Measurements from ENCODE around the gene RHOT1.
"Not testable (repeated sequence)": the region's sequence is repeated elsewhere in the genome, so short reads cannot be mapped to it uniquely, and the experiment has no call there.

- not testable (repeated sequence) for TF ChIP-seq ARNTL (CRISPR knock-in tag; IDR thresholded peaks at IDR 0.05; ENCODE audit: borderline replicate concordance, low read depth); ZNF70 (CRISPR knock-in tag; IDR thresholded peaks at IDR 0.05); ESRRG (CRISPR knock-in tag; IDR thresholded peaks at IDR 0.05); ZFP30 (CRISPR knock-in tag; IDR thresholded peaks at IDR 0.05); TSHZ2 (CRISPR knock-in tag; IDR thresholded peaks at IDR 0.05); PATZ1 (CRISPR knock-in tag; IDR thresholded peaks at IDR 0.05; ENCODE audit: borderline replicate concordance)
Observed at GRCh38 chr17:32135497-32136117, 6.7 kb upstream of the RHOT1 start.

Data from SK-N-SH treated with all-trans-retinoic acid at 6 μM for 48 hours (cell line).